Stimulated activated CD4-positive, alpha-beta T cell treated with anti-CD3 and anti-CD28 coated beads, TNF-alpha, amount 100 ng/mL, for 4 hours (primary cell): Measurements from ENCODE around the gene FAF2.
"Not testable (repeated sequence)": the region's sequence is repeated elsewhere in the genome, so short reads cannot be mapped to it uniquely, and the experiment has no call there.

Experiments
- DNase-seq, 3 experiments: peaks; one replicate each; pipeline ENCODE4 v3.0.0-alpha.2; 2020; ENCODE audit warnings: low read depth in 3 of 3

The FAF2 gene

GRCh38 chr5:176542596-176543427 lies 94.6 kb downstream of the FAF2 start:
- no peak for DNase-seq

- DNase-seq, result peak in 2 of 3 experiments; percentile 50 to 64
Observed at GRCh38 chr5:176543428-176544182, 95.4 kb downstream of the FAF2 start.

- no peak for DNase-seq
Observed at GRCh38 chr5:176545388-176545736, 97.2 kb downstream of the FAF2 start.

- no peak for DNase-seq
Observed at GRCh38 chr5:176545737-176546509, 97.7 kb downstream of the FAF2 start.

- DNase-seq, result no peak
Observed at GRCh38 chr5:176547802-176548201, 99.6 kb downstream of the FAF2 start.

GRCh38 chr5:176548967-176549444 lies 100.8 kb downstream of the FAF2 start, which contains the start of gene CDHR2:
Gene CDHR2 (plus strand): TSS chr5:176549342. CDS start chr5:176565353, 16,011 bp downstream.
- DNase-seq, result no peak

GRCh38 chr5:176549871-176550270 lies 101.7 kb downstream of the FAF2 start:
- no peak for DNase-seq

- DNase-seq, result no peak
Observed at GRCh38 chr5:176550275-176550831, 102.2 kb downstream of the FAF2 start.

- not testable (repeated sequence) for DNase-seq
Observed at GRCh38 chr5:176550937-176551336, 102.8 kb downstream of the FAF2 start.

GRCh38 chr5:176552332-176552869 lies 104.2 kb downstream of the FAF2 start:
- DNase-seq, result no peak

- DNase-seq, result no peak
Observed at GRCh38 chr5:176553260-176554085, 105.3 kb downstream of the FAF2 start.

- DNase-seq, result no peak
Observed at GRCh38 chr5:176557846-176558245, 109.7 kb downstream of the FAF2 start.
